NCI-H2196 treated with DMSO at 0.1 percent for 48 hours (cell line): ENCODE measurements around the gene CFAP43.
A peak's percentile ranks its signal among the peaks of the same experiment; 100 is the strongest.
"Not testable (repeated sequence)": the region's sequence is repeated elsewhere in the genome, so short reads cannot be mapped to it uniquely, and the experiment has no call there.

Source experiments
- DNase-seq: peaks from one replicate; lab custom pipeline; 2025; ENCODE audit not compliant: unreplicated experiment; lab: John Stamatoyannopoulos, UW

The CFAP43 gene

DNA sequence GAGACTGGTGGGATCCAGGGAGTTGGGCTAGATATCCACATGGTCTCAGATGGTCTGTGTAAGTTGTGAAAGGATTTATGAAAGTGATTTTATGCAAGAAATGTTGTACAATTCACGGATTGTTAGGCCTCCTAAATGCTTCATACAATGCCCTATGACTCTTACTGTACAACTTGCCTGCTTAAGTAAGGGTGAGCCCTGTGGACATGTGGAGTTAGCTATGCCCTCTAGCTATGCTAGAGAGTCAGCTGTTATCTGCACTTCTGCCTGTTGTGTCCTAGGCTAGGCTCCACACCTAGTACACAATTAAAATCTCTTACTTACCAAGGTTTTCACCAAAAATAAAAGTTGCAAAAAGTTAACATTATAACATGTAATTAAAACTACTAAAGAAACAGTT lies 1.7 kb upstream of the CFAP43 start:
- DNase-seq: no peak

DNA sequence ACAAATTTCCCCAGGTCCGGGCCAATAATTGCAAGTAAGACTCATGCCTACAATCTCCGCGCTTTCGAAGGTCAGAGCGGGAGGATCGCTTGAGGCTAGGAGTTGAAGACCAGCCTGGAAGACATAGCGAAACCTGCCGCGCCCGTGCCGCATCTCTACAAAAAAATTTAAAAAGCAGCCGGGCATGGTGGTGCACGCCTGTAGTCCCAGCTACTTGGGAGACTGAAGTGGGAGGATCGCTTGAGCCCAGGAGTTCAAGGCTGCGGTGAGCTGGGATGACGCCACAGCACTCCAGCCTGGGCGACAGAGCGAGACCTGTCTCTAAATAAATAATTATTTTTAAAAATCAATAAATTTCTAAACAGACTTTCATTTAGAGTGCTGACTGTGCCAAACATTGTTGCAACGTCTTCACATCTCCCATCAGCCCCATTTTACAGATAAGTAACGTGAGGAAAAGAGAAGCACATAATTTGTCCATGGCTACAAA lies 494 bp upstream of the CFAP43 start:
- DNase-seq: no peak

GRCh38 chr10:104230490-104230889 lies 1.7 kb downstream of the CFAP43 start:
- no peak for DNase-seq

DNA sequence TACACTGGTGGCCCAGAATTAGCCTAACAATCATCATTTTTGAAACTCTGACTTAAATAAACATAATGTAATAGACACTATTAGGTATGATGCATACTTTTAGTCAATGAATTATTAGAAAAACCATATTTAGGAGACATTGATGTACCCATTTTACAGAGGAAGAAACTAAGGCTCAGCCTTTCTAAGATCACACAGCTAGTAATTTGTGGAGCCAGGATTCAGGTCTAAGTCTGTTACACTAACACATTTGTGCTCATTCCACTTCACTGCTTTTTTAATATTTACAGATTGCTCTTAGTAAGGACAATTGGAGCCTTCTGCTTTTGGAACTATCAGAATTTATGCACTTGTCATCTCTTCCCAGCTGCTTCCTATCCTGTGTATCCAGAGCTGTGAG lies 8.9 kb downstream of the CFAP43 start:
- DNase-seq: no peak

DNA sequence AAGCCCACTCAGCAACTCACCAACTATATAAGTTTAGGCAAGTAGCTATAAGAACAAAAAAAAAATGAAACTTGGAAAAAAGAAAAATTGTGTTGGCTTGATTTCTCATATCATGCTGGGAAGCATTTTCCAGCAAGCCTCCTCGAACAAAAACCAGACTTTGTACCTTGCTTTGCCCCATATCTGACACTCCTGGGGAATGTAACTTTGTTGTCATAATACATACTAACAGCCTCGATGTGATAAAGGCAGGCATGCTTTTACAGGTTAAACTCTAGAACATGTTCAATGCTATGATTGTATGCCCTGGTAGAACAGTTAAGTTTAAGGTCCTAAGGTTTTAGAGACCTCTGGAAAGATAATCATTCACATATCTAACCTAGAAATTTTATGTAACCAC lies 11.6 kb downstream of the CFAP43 start:
- DNase-seq: no peak

DNA sequence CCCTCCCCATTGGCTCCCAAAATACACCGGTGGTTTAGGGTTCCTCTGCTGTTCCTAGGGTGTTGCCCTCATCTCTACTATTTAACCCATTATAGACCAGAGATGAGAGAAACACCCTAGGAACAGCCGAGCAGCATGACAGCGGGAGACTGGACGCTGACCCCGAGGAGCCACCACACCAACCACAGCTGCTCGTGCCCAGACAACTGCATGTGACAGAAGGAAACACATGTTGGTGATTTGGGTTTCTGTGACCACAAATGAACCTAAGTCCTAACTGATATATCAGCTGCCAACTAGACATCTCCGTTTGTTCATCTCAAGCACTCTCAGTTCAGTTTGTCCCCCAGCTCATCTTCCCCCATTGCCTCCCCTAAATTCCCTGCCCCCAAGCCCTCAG lies 13.4 kb downstream of the CFAP43 start:
- DNase-seq: no peak

DNA sequence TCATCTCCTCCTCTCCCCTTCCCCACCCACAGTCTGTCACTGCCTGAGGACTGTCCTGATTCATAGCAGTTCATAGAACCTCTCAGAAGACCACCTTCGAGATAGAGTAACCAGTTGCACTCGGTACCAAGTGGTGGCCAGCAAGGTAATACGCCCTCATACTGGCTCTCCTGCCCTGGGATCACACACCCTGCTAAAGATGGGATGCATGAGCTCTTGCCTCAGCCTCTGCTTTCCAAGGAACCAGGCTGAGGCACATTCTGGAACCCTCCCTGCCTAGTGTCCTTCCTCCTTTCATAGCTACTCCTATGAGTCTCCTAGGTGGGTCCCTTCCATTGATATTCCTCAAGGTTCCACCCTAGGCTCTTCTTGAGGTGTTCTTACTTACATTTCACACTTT lies 15.5 kb downstream of the CFAP43 start:
- no peak for DNase-seq

- DNase-seq: peak; percentile 10
Measured at GRCh38 chr10:104209575-104210198, 22.5 kb downstream of the CFAP43 start.

DNA sequence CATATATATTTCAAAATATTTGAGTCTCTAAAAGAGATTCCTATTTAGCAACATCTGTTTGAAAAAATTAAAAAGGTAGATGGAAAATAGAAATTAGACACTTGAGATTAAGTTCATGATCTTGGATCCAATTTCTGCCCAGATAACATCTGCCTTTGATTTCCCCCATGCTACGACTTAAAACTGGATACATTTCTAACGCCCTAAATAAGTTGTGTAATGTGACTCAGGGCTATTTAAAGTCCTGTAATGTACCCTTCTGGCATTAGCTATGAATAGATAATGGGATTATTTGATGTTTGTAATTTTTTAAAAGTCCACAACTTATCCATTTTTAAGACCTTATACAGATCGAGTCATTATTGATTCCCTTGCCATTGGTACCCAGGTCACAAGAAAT lies 23.4 kb downstream of the CFAP43 start:
- no peak for DNase-seq

- no peak for DNase-seq
Measured at GRCh38 chr10:104202231-104202630, 29.9 kb downstream of the CFAP43 start.

DNA sequence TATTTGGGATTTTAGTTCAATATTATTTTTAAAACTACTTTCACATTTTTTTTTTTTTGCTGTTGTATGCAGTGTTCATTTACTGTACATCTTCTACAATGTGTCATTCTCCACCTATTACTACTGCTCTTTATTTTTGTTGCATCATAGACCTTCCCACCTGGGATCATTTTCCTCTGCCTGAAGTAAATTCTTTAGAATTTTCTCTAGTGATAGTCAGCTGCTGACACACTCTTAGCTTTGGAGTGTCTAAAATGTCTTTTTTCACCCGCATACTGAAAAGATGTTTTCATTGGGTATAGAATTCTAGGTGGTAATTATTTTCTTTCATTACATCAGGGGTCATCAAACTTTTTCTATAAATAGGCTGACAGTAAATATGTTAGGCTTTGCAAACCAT lies 30.5 kb downstream of the CFAP43 start:
- DNase-seq: no peak

- DNase-seq: no peak
Measured at GRCh38 chr10:104199567-104199966, 32.6 kb downstream of the CFAP43 start.

DNA sequence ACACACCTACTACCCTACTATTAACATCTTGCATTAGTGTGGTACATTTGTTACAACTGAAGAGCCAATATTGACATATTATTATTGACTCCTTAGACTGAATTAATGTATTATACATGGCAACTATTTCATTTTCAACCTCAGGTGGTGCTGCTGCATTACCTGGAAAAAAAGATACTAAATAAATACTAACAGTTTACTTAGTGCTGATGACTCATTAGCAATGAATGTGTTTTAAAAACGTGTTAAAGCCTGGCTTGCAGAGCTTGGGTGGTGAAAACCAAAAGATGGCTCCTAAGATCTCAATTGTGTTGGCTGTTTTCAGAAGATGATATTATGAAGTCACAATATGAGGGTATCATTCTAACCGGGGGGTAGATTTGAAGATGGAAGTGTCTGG lies 34.8 kb downstream of the CFAP43 start:
- no peak for DNase-seq

- DNase-seq: no peak
Measured at GRCh38 chr10:104195706-104196105, 36.5 kb downstream of the CFAP43 start.

- no peak for DNase-seq
Measured at GRCh38 chr10:104193787-104194186, 38.4 kb downstream of the CFAP43 start.

DNA sequence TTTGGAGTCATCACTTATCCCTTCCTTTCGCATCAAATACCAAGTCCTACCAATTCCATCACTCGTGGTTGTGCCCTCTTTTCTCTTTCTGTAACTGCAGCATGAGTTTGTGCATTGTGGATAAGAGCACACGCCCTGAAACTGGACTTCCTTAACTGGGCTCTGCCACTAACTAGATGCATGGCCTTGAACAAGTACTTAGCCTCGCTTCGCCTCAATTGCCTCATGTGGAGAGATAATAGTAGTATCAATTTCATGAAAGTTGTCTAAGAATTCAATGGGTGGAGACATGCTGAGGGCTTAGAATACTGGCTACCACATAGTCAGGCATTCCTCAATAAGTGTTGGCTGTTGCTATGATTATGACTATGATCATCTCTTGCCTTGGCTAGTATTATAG lies 41.5 kb downstream of the CFAP43 start:
- no peak for DNase-seq

GRCh38 chr10:104183682-104184081 lies 48.5 kb downstream of the CFAP43 start:
- no peak for DNase-seq

- DNase-seq: not testable (repeated sequence)
Measured at GRCh38 chr10:104174136-104174535, 58.0 kb downstream of the CFAP43 start.

- DNase-seq: no peak
Measured at GRCh38 chr10:104170610-104171254, 61.4 kb downstream of the CFAP43 start.

DNA sequence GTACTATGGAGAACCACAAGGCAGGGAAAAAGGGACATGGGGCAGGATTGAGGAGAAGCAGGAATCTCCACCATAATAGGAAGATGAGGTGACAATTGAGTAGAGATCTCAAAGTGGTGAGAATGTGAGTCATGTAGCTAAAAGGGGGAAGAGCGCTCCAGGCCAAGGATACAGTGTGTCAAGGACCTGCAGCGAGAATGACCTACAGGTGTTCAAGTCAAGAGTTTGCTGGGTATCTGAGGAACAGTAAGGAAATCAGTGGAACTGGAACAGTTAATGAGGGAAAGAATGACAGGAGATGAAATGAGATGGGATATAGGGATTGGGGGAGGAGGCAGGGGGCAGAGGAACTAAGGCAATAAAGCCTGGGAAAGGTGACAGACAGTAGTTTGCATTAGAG lies 76.6 kb downstream of the CFAP43 start:
- DNase-seq: no peak

- no peak for DNase-seq
Measured at GRCh38 chr10:104151737-104152136, 80.4 kb downstream of the CFAP43 start.

- DNase-seq: no peak
Measured at GRCh38 chr10:104150139-104150538, 82.0 kb downstream of the CFAP43 start.

- DNase-seq: no peak
Measured at GRCh38 chr10:104146882-104147281, 85.3 kb downstream of the CFAP43 start.
